ENCODE data around the gene COL5A3. TPM values are rescaled to one million over a fixed set of nuclear protein-coding genes. Genes with fewer than 3 reads are reported as not detected.
A peak's percentile ranks its signal among the peaks of the same experiment; 100 is the strongest.

COL5A3 gene
- total and polyA plus RNA-seq, 2 of the 13 experiments (the other 11 are each of a cell fraction or from before 2014, with no cell fraction given), result 0.02 TPM; not detected in 1

GRCh38 chr19:9916719-9917118, 93.6 kb downstream of the COL5A3 start (continued):
- TF ChIP-seq ZSCAN20 (CRISPR knock-in tag; IDR thresholded peaks at IDR 0.05; ENCODE audit: borderline replicate concordance) (no peak), MED8 (CRISPR knock-in tag; IDR thresholded peaks at IDR 0.05; ENCODE audit: insufficient replicate concordance) (no peak), ARNT (IDR thresholded peaks at IDR 0.05) (no peak), TSC22D2 (CRISPR knock-in tag; IDR thresholded peaks at IDR 0.05; ENCODE audit: borderline replicate concordance) (no peak), TARDBP (CRISPR knock-in tag; IDR thresholded peaks at IDR 0.05) (no peak), U2AF1 (optimal IDR thresholded peaks at IDR 0.05; ENCODE audit: low read depth, low read length) (no peak), PRDM4 (CRISPR knock-in tag; IDR thresholded peaks at IDR 0.05; ENCODE audit: borderline replicate concordance) (no peak)

- 0% methylated on average over 1 of the region's 65 CpGs for WGBS (ENCODE audit: low lambda C conversion rate)
- H3K4me2 ChIP-seq (ENCODE audit: low read depth, low read length), result peak overlapping the region; percentile 93
- no peaks in the 10 kb centered on the region for H4K20me1 ChIP-seq (ENCODE audit: insufficient read depth, low read length)
- intact Hi-C loops (cut with micrococcal nuclease; ENCODE audit: unreplicated experiment) (no loop called here), in situ Hi-C loops (cut with HindIII; ENCODE audit: extremely low pct_ligation_motif_present, low pct_unique_long_range_greater_than_20kb) (loop anchor here (5.0 kb wide), 1 partner anchor 67 kb away; no protein-coding TSS in a partner anchor)
- peak overlapping the region; percentile 46 to 73 (median 56) for H3K4me3 ChIP-seq (replicated peaks in 1 of 3; ENCODE audit: insufficient read depth in 1 of 3, low read depth in 2 of 3, low read length in 3 of 3)
- peaks cover 0 to 13% of the 10 kb centered on the region in 2 experiments; a peak in 3 of 5 replicates for H3K27me3 ChIP-seq (ENCODE audit: control insufficient read depth in 1 of 2, insufficient read depth in 2 of 2, low read length in 2 of 2)
- H3K27ac ChIP-seq (ENCODE audit: extremely low read length, insufficient read depth, low read length), result no peak overlapping the region
- ChIA-PET CTCF (ENCODE audit: low intra/inter-chr PET ratio, low total read pairs) (interaction anchor here (0.9 to 1.4 kb wide), 2 partner anchors 67 to 289 kb away, joined by 3 to 15 read pairs; no protein-coding TSS in a partner anchor), POLR2A (no interaction called here)
- DNase-seq (ENCODE audit: low spot score) (peak; percentile 50), ATAC-seq (peak; percentile 83), FAIRE-seq (no peak)
- no peaks in the 10 kb centered on the region for H3K79me2 ChIP-seq (ENCODE audit: insufficient read depth, low read length)
- peaks cover 4% of the 10 kb centered on the region; the same call in 1 of the 2 replicates for H3K4me1 ChIP-seq (ENCODE audit: insufficient read depth, low read length)
- H3K9ac ChIP-seq (ENCODE audit: insufficient read depth, low read depth, low read length), result peak overlapping the region; percentile 57; the same call in 1 of the 2 replicates
- no peaks in the 10 kb centered on the region for H3K9me3 ChIP-seq (ENCODE audit: low read length)
- H2AFZ ChIP-seq (ENCODE audit: low read length), result no peak overlapping the region
- BruUV-seq (replicated peaks), result no TSS peak
- no peaks in the 10 kb centered on the region for H3K36me3 ChIP-seq (replicated peaks in 1 of 2; ENCODE audit: control insufficient read depth in 1 of 2, insufficient read depth in 2 of 2, low read length in 2 of 2)
- TF ChIP-seq ZNF878 (CRISPR knock-in tag; IDR thresholded peaks at IDR 0.05) (no peak), ZNF562 (CRISPR knock-in tag; IDR thresholded peaks at IDR 0.05; ENCODE audit: borderline replicate concordance) (no peak), ZNF296 (CRISPR knock-in tag; conservative IDR thresholded peaks at IDR 0.05) (no peak), RXRB (CRISPR knock-in tag; IDR thresholded peaks at IDR 0.05; ENCODE audit: borderline replicate concordance) (0 out of 2 replicates have a peak, but pooled peaks have one; percentile 27), CTCF (CRISPR knock-in tag; IDR thresholded peaks at IDR 0.05) (peak; percentile 80), ZNF598 (CRISPR knock-in tag; IDR thresholded peaks at IDR 0.05; ENCODE audit: borderline replicate concordance) (no peak), ZNF777 (CRISPR knock-in tag; IDR thresholded peaks at IDR 0.05) (peak; percentile 85), THYN1 (CRISPR knock-in tag; IDR thresholded peaks at IDR 0.05; ENCODE audit: borderline replicate concordance, low read depth) (no peak)
Observed at GRCh38 chr19:9914315-9915207, 95.7 kb downstream of the COL5A3 start.
